Osteocyte (in vitro differentiated cells): ENCODE measurements around the gene TMEM128. TPM values are rescaled to one million over a fixed set of nuclear protein-coding genes. Genes with fewer than 3 reads are reported as not detected.

Experiments used
- DNase-seq: peaks from one replicate; pipeline ENCODE4 v3.0.0; 2021; ENCODE audit warnings: mixed read lengths; ENCODE audit not compliant: unreplicated experiment; ENCODE audit errors: extremely low spot score
- H3K27ac Mint-ChIP-seq: one replicate; pipeline ENCODE4 v1.8.0; 2021; ENCODE audit warnings: mild to moderate bottlenecking, mixed read lengths; ENCODE audit not compliant: unreplicated experiment
- H3K27me3 Mint-ChIP-seq: one replicate; pipeline ENCODE4 v1.8.0; 2021; ENCODE audit warnings: mixed read lengths; ENCODE audit not compliant: unreplicated experiment
- H3K36me3 Mint-ChIP-seq: one replicate; pipeline ENCODE4 v1.8.0; 2021; ENCODE audit warnings: mixed read lengths; ENCODE audit not compliant: unreplicated experiment
- H3K4me1 Mint-ChIP-seq: one replicate; pipeline ENCODE4 v1.8.0; 2021; ENCODE audit warnings: mixed read lengths; ENCODE audit not compliant: unreplicated experiment
- H3K4me3 Mint-ChIP-seq: one replicate; pipeline ENCODE4 v1.8.0; 2021; ENCODE audit warnings: mild to moderate bottlenecking, moderate library complexity, mixed read lengths; ENCODE audit not compliant: unreplicated experiment
- H3K9me3 Mint-ChIP-seq: one replicate; pipeline ENCODE4 v1.8.0; 2021; ENCODE audit warnings: mixed read lengths; ENCODE audit not compliant: unreplicated experiment
- CTCF ChIP-seq: fragments of 200-600 bp; sonication (generic); IDR thresholded peaks from 2 replicates; pipeline ENCODE4 v1.5.0; 2021; ENCODE audit warnings: antibody characterized with exemption, mild to moderate bottlenecking, moderate library complexity
- long read RNA-seq: library from polyadenylated mRNA; unstranded; transcript quantifications from one replicate; pipeline ENCODE4 v2.0.0, GENCODE V29; 2021
- total RNA-seq: library from RNA; stranded (reverse); gene quantifications from 2 replicates; pipeline ENCODE4 v1.2.1, GENCODE V29; 2021

The TMEM128 gene
- 25.7 and 26.8 TPM in 2 replicates for total RNA-seq
- long read RNA-seq, transcript TMEM128-201 (5 exons, 1,737 nt), result minor isoform, 8 of 213 reads
- long read RNA-seq, transcript TMEM128-202 (5 exons, 1,221 nt), result major isoform, 133 of 213 reads
- long read RNA-seq, partial matches to known transcripts, result 8 of 213 reads
- long read RNA-seq, other reads (novel, unspliced or antisense), result 64 of 213 reads

GRCh38 chr4:4248029-4248884 is at the start of gene TMEM128:
Gene TMEM128, minus strand, starts transcription at chr4:4248223. Its CDS starts 21 bp downstream, at chr4:4248202.
- peak; percentile 33 for TF ChIP-seq CTCF
- no peaks in the 10 kb centered on the region for H3K9me3 Mint-ChIP-seq

GRCh38 chr4:4296283-4296846 is 48.3 kb upstream of the TMEM128 start:
- Mint-ChIP-seq H3K36me3 (no peaks in the 10 kb centered on the region), H3K27ac (no peak overlapping the region), H3K27me3 (no peaks in the 10 kb centered on the region), H3K4me1 (peaks cover 6% of the 10 kb centered on the region), H3K9me3 (no peaks in the 10 kb centered on the region), H3K4me3 (no peak overlapping the region)
- DNase-seq, result peak; percentile 27
- TF ChIP-seq CTCF, result no peak

More at GRCh38 chr4:4248029-4248884, at the start of gene TMEM128:
- peak; percentile 96 for DNase-seq
- H3K4me3 Mint-ChIP-seq, result peak within 1 kb of the TSS; percentile 84
- peaks cover 3% of the 10 kb centered on the region for H3K27me3 Mint-ChIP-seq
- H3K36me3 Mint-ChIP-seq, result peaks cover 16% of the 10 kb centered on the region
- H3K27ac Mint-ChIP-seq, result peak within 1 kb of the TSS; percentile 99
- peaks cover 12% of the 10 kb centered on the region for H3K4me1 Mint-ChIP-seq

GRCh38 chr4:4293279-4293678 is 45.3 kb upstream of the TMEM128 start:
- Mint-ChIP-seq H3K4me3 (no peak overlapping the region), H3K9me3 (no peaks in the 10 kb centered on the region), H3K36me3 (no peaks in the 10 kb centered on the region), H3K27ac (no peak overlapping the region), H3K4me1 (peaks cover 24% of the 10 kb centered on the region), H3K27me3 (no peaks in the 10 kb centered on the region)
- TF ChIP-seq CTCF, result no peak
- DNase-seq, result no peak

GRCh38 chr4:4289941-4290850 is 42.2 kb upstream of the TMEM128 start, which contains the start of the genes LYAR and ZBTB49:
Gene LYAR, minus strand, starts transcription at chr4:4290154. Its CDS starts 6,412 bp downstream, at chr4:4283742.
Gene ZBTB49, plus strand, starts transcription at chr4:4290251. Its CDS starts 9,695 bp downstream, at chr4:4299946.
- Mint-ChIP-seq H3K4me1 (peaks cover 29% of the 10 kb centered on the region), H3K4me3 (peak within 1 kb of the TSS; percentile 96), H3K27ac (peak within 1 kb of the TSS; percentile 85), H3K36me3 (peaks cover 2% of the 10 kb centered on the region), H3K27me3 (no peaks in the 10 kb centered on the region), H3K9me3 (no peaks in the 10 kb centered on the region)
- TF ChIP-seq CTCF, result no peak
- peak; percentile 98 for DNase-seq
